Activated CD8-positive, alpha-beta memory T cell treated with anti-CD3 and anti-CD28 coated beads for 36 hours (primary cell): ENCODE measurements around the gene GSN. TPM values are rescaled to one million over a fixed set of nuclear protein-coding genes. Genes with fewer than 3 reads are reported as not detected.

Experiments used
- CTCF ChIA-PET: fragments of 350-600 bp; sonication (Branson Sonifier 250); formaldehyde crosslinking; loops from one replicate; lab custom pipeline; 2021; ENCODE audit warnings: antibody characterized with exemption; lab: Charles Lee
- POLR2A ChIA-PET: fragments of 350-600 bp; sonication (Branson Sonifier 250); formaldehyde crosslinking; loops from one replicate; lab custom pipeline; 2021; ENCODE audit warnings: antibody characterized with exemption; lab: Charles Lee
- total RNA-seq, 2 experiments: library from RNA; stranded (reverse); gene quantifications; one replicate each; pipeline ENCODE4 v1.2.3, GENCODE V29; 2021

GSN gene
- total RNA-seq, 2 experiments from 2014 or later: 1.6 to 1.8 TPM

GRCh38 chr9:121268851-121269641 lies 1.1 kb downstream of the GSN start:
- ChIA-PET CTCF (interaction anchor here (2.8 kb wide), 1 partner anchor 9 kb away, joined by 16 read pairs; no protein-coding TSS in a partner anchor), POLR2A (no interaction called here)

GRCh38 chr9:121269642-121270254 lies 1.8 kb downstream of the GSN start:
- ChIA-PET CTCF (interaction anchor here (1.6 to 2.8 kb wide), 2 partner anchors 8 to 46 kb away, joined by 3 to 16 read pairs; no protein-coding TSS in a partner anchor), POLR2A (no interaction called here)

GRCh38 chr9:121271368-121272341 lies 3.7 kb downstream of the GSN start:
- CTCF ChIA-PET: interaction anchor here (1.0 to 1.2 kb wide), 3 partner anchors 10 to 60 kb away, joined by 3 read pairs; no protein-coding TSS in a partner anchor

GRCh38 chr9:121272401-121272948 lies 4.5 kb downstream of the GSN start:
- ChIA-PET CTCF (interaction anchor here (1.2 kb wide), 1 partner anchor 60 kb away, joined by 3 read pairs; no protein-coding TSS in a partner anchor), POLR2A (no interaction called here)

More at GRCh38 chr9:121271368-121272341, 3.7 kb downstream of the GSN start:
- POLR2A ChIA-PET: no interaction called here

- ChIA-PET POLR2A (no interaction called here), CTCF (no interaction called here)
These were observed 5.3 kb downstream of the GSN start for GRCh38 chr9:121273064-121273775.

- CTCF ChIA-PET: no interaction called here
- POLR2A ChIA-PET: no interaction called here
These were observed 6.9 kb downstream of the GSN start for GRCh38 chr9:121274851-121275250.

GRCh38 chr9:121275781-121276658 lies 8.1 kb downstream of the GSN start:
- POLR2A ChIA-PET: no interaction called here
- CTCF ChIA-PET: no interaction called here

- CTCF ChIA-PET: interaction anchor here (2.5 kb wide), 1 partner anchor 9 kb away, joined by 16 read pairs; the partner anchor contains the start of gene GSN
These were observed 9.1 kb downstream of the GSN start for GRCh38 chr9:121277026-121277425.

GRCh38 chr9:121277518-121278295 lies 9.7 kb downstream of the GSN start:
- ChIA-PET POLR2A (no interaction called here), CTCF (interaction anchor here (0.7 to 2.5 kb wide), 7 partner anchors 9 to 666 kb away, joined by 3 to 16 read pairs (median 4); partner anchors contain the start of gene GSN)

More at GRCh38 chr9:121277026-121277425, 9.1 kb downstream of the GSN start:
- POLR2A ChIA-PET: no interaction called here

GRCh38 chr9:121278477-121279261 lies 10.7 kb downstream of the GSN start:
- ChIA-PET CTCF (interaction anchor here (0.5 to 2.5 kb wide), 14 partner anchors 10 to 121 kb away, joined by 3 to 16 read pairs (median 3); partner anchors contain the start of gene GSN), POLR2A (no interaction called here)

GRCh38 chr9:121279776-121280388 lies 11.9 kb downstream of the GSN start:
- CTCF ChIA-PET: interaction anchor here (1.0 to 1.6 kb wide), 2 partner anchors 40 to 168 kb away, joined by 3 to 6 read pairs; no protein-coding TSS in a partner anchor
- POLR2A ChIA-PET: interaction anchor here (0.5 kb wide), 1 partner anchor 89 kb away, joined by 3 read pairs; no protein-coding TSS in a partner anchor

GRCh38 chr9:121280715-121281613 lies 13.0 kb downstream of the GSN start:
- ChIA-PET CTCF (interaction anchor here (1.0 to 1.6 kb wide), 3 partner anchors 9 to 166 kb away, joined by 3 to 6 read pairs (median 3); no protein-coding TSS in a partner anchor), POLR2A (no interaction called here)

- CTCF ChIA-PET: interaction anchor here (1.2 kb wide), 1 partner anchor 10 kb away, joined by 3 read pairs; no protein-coding TSS in a partner anchor
- POLR2A ChIA-PET: no interaction called here
These were observed 13.8 kb downstream of the GSN start for GRCh38 chr9:121281614-121282276.
